ENCODE data around the gene HOXA7.

The HOXA7 gene

GRCh38 chr7:27148756-27149641 lies 7.5 kb downstream of the HOXA7 start:
- no peak for TF ChIP-seq CTCF (IDR thresholded peaks at IDR 0.05)

DNA sequence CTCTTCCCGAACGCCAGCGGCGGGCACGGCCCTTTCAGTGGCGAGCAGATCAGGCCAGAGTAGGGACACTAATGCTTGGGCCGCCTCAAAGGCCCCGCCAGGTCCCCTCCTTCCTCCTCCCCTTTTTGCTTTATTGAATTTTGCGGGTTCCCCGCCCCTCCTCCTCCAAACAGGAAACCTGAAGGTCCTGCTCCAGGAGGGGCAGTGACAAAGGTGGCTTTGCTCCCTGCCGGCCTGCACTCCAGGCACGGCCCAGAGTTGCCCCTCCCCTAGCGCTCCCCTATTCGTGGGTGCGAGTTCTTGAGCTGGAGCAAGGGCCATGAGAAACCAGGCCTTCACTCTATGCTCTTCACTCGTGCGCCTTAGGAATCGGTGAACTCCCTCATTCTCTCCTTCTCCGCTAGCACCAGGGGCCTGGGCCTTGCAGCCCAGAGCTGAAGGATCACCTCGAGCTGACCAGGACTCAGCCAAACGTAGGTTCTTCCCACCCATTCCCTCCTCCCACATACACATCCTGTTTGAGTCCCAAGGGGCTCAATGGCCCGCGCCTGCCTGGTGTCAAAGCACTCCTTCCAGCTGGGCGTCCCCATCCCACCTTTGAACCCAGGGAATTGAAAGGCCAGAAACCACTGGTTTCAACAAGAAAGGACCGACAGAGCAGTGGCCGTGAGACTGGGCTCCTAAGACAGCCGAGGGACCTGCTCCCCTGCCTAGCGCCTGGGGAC lies 8.3 kb downstream of the HOXA7 start:
- TF ChIP-seq CTCF (IDR thresholded peaks at IDR 0.05): no peak

DNA sequence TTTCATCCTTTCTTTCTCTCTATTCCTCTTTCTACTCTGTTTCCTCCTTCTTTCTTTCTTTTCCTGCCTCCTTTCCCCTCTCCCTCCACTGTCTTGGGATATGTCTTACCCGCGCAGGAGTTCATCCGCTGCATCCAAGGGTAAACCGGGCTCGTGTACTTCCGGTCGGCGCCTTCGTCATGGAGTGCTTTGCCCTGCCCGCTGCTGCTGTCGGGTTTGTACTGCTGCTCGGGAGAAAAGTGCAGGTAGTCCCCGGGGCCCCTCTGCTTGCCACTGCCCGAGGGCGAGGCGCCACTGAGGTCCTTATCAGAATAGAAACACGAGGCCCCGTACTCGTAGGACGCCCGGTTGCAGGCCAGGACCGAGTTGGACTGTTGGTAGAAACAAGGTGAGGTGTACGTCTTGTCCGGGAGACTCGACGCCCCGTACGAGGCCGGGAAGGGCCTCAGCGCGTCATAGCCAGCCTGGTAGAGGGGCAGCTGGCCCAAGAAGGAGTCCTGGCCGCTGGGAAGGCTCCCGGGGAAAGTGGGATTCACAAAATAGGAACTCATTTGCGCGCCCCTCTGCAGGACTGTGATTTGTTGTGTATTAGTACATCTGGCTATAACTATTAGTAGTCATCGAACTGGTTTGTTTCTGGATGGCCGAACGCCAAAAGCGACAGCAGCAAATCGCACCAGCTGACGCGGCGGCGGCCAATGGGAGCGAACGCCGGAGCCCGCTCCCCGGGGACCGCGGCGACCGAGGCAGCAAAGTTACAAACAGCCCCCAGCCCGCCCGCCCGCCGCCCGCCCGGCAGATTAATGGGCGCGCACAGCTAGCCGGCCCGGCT lies 9.1 kb downstream of the HOXA7 start, which contains the start of gene HOXA6:
HOXA6 (minus strand) TSS at position 576 of the 832 bp plus-strand sequence; CDS start at position 551, 25 bp downstream.
- TF ChIP-seq CTCF (IDR thresholded peaks at IDR 0.05): no peak

GRCh38 chr7:27146491-27147198 lies 9.8 kb downstream of the HOXA7 start:
- TF ChIP-seq CTCF (IDR thresholded peaks at IDR 0.05): no peak

DNA sequence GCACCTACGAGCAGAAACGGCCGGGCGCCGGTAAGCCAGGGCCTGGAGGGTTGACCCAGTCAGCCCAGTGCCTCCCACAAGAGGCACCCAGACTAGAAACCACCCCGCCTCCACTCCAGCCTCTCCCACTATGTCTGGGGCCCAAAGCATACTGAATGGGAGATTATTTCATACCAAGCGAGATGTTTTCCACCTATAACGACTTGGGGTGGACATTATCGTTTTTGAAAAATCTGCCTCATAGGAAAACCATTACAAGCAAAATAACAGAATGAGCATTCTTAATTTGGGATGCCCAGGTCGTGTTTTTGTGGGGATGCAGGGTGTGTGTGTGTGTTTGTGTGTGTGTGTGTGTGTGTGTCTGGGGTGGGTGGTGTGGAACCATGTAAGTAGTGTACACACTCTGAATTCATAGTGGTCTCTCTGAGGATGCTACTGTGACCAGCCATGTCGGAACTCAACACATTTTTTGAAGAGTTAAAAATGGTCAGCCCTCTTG lies 10.5 kb downstream of the HOXA7 start:
- no peak for TF ChIP-seq CTCF (IDR thresholded peaks at IDR 0.05)

DNA sequence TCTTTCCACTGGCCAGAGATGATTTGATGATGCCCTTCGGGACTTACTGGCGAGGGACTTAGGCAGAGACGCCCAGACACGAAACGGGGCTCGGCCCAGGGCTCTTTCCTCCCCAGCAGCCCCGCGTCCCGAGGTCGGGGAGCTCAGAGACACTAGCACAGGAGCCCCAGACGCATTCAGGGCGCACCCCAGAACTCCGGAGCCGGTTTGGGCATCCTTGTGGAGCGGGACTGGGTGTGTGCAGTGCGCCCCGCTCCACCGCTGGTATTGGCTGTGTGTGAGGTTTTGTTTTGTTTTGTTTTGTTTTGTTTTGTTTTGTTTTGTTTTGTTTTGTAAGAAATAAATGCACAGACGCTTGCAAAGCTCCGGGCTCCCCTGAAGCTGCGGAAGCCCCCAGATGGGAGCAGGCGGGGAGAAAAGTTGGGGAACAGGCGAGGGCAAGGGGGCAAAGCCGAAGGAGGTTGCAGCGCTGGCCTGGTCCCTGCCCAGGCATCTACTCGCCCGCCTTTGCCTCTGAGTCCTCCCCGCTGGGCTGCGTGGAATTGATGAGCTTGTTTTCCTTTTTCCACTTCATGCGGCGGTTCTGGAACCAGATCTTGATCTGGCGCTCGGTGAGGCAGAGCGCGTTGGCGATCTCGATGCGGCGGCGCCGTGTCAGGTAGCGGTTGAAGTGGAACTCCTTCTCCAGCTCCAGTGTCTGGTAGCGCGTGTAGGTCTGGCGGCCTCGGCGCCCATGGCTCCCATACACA lies 11.1 kb downstream of the HOXA7 start:
- TF ChIP-seq CTCF (IDR thresholded peaks at IDR 0.05): no peak
